NB4 (cell line): Measurements from ENCODE around the gene ZNF609.

Source experiments
- DNase-seq: peaks from one replicate; pipeline ENCODE4 v3.0.0; 2010; ENCODE audit warnings: low read depth
- H3K4me3 ChIP-seq: one replicate; pipeline ENCODE4 v1.5.1; 2011; ENCODE audit warnings: mild to moderate bottlenecking, low read depth, low read length, moderate library complexity
- CTCF ChIP-seq: IDR thresholded peaks from one replicate; pipeline ENCODE4 v1.5.1; 2012; ENCODE audit warnings: low read depth, low read length
- MAX ChIP-seq: IDR thresholded peaks from 2 replicates; pipeline ENCODE4 v1.6.1; 2011; ENCODE audit warnings: low read depth, low read length
- MYC ChIP-seq: IDR thresholded peaks from 2 replicates; pipeline ENCODE4 v1.6.1; 2011; ENCODE audit warnings: low read depth, low read length
- POLR2A ChIP-seq: IDR thresholded peaks from 2 replicates; pipeline ENCODE4 v1.6.1; 2011; ENCODE audit warnings: mild to moderate bottlenecking; ENCODE audit not compliant: insufficient read length; ENCODE audit errors: extremely low read depth

The ZNF609 gene

GRCh38 chr15:64701482-64702184 lies 241.3 kb downstream of the ZNF609 start:
- H3K4me3 ChIP-seq: peak overlapping the region; percentile 71
- no peak for TF ChIP-seq MYC
- no peak for TF ChIP-seq POLR2A
- no peak for TF ChIP-seq CTCF
- TF ChIP-seq MAX: no peak
- no peak for DNase-seq

- TF ChIP-seq POLR2A (peak; percentile 86), MAX (0 out of 2 replicates have a peak, but pooled peaks have one; percentile 8), CTCF (no peak), MYC (no peak; the same call in 1 of the 2 replicates)
- H3K4me3 ChIP-seq: peak overlapping the region; percentile 71
- peak; percentile 93 for DNase-seq
Observed at GRCh38 chr15:64702816-64703631, 242.6 kb downstream of the ZNF609 start.

GRCh38 chr15:64703632-64703959 lies 243.2 kb downstream of the ZNF609 start:
- TF ChIP-seq MAX (no peak), MYC (no peak), CTCF (no peak), POLR2A (no peak)
- no peak for DNase-seq
- peak overlapping the region; percentile 66 for H3K4me3 ChIP-seq

GRCh38 chr15:64705006-64705405 lies 244.6 kb downstream of the ZNF609 start:
- no peak for DNase-seq
- TF ChIP-seq CTCF: no peak
- no peak for TF ChIP-seq MYC
- no peak for TF ChIP-seq MAX
- TF ChIP-seq POLR2A: no peak
- H3K4me3 ChIP-seq: no peak overlapping the region

- no peak for DNase-seq
- TF ChIP-seq CTCF: no peak
- TF ChIP-seq POLR2A: no peak
- TF ChIP-seq MAX: no peak
- no peak for TF ChIP-seq MYC
- no peak overlapping the region for H3K4me3 ChIP-seq
Observed at GRCh38 chr15:64706011-64706911, 245.9 kb downstream of the ZNF609 start.
